A549 treated with GW870086 at 1 μM for 4 hours (cell line): Measurements from ENCODE around the gene EPHA1. TPM values are rescaled to one million over a fixed set of nuclear protein-coding genes. Genes with fewer than 3 reads are reported as not detected.

Experiments used
- total RNA-seq: library from RNA; stranded (reverse); fragments of 200-300 nt; extraction: Qiagen RNA extraction; gene quantifications from 5 replicates; pipeline ENCODE4 v1.2.3, GENCODE V29; 2022; ENCODE audit warnings: low read depth

EPHA1 gene
- 0.15 to 0.29 TPM in 2 of 5 replicates, not detected in the others for total RNA-seq

DNA sequence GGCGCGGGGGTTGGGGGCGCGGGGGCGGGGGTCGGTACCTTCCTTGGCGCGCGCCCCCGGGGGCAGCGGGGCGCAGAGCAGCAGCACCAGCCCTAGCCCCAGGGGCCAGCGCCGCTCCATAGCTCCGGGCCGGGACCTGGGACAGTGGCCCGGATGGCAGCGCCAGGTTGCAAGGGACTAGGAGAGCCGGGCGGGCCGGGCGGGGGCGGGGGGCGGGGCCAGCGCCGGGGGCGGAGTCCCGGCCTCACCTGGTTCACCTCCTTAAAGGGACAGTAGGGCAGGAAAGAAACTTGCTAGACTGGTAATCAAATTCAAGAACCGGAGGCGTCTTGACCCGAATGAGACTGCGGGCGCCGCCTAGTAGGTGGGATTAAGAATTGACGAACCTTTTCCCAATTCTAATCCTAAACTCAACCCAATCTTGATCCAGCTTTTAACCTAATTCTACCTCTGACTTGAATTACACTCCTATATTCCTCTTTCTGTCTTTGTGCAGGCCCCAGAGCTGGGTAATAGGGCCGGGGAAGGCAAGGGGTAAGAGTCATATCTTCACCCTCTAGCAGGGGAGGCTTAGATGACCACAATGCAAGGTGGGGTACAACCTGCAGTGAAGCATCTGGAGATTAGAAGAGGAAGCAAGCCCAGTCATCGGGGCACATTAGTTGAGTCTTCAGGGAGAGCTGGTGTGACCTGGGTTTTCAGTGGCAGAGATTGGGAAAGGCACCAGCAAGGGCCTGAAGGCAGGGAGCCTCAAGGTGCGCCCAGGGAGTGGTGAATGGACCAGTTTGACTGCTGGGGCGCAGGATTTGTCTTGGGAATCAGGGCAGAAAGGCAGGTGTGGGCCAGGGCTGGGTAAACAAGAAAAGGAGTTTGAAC lies at the start of gene EPHA1:
Gene EPHA1 (minus strand): TSS at position 171 of the 876 bp plus-strand sequence. CDS start 51 bp downstream, at position 120.

DNA sequence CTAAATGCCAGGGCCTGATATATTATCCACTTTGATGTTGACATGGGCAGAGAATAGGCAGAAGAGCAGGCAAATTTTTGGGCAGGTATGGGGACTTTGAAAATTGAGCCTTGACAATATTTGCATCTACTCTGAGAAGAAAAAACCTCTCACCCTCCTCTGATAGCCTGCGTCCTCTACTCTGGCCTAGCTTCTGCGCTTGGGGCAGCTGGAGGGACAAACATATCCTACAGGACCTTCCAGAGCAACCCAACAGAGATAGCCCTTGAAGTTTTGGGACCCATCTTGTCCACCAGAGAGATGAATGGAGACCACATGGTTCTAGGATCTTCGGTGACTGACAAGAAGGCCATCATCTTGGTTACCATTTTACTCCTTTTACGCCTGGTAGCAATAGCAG lies 34.5 kb upstream of the EPHA1 start, which contains the start of gene TAS2R60:
Gene TAS2R60 (plus strand): TSS at position 301 of the 400 bp plus-strand sequence. CDS start 0 bp downstream, at position 301.

DNA sequence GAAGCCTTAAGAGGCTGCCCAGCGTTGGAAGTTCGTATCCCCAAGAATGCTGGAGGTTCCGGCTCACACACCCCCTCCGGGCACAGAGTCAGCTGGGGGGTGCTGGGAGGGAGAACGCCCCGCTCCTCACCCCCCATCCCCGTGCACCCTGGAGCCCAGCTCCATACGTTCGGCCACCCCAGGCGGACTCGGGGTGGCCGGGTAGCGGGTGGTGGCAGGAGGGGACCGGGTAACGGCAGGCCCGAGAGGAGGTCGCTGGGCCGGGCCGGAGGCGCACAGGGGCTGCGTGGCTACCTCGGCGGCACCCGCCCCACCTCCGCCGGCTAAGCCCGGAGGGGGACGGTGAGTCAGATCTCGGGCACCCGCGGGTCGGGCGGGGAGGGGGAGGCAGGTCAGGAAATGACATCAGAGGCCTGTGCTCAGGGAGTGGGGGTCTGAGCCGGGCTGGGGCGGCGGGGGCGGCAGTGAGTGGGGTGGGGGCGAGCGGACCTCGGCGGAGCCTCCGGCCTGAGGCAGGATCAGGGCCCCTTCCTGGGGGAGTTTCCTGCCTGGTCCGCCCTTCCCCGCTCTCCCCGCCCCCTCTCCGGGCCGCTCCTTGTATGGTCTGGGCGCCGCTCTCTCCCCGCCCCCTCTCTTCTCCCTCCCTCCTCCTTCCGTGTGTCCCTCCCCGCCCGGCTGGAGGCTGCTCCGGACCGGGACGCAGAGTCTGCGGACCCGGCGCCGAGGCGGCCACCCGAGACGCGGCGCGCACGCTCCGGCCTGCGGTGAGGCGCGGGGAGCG lies 27.8 kb downstream of the EPHA1 start, which contains the start of gene ZYX:
Gene ZYX (plus strand): TSS at position 700 of the 781 bp plus-strand sequence. CDS start 227 bp downstream, outside the sequence.

DNA sequence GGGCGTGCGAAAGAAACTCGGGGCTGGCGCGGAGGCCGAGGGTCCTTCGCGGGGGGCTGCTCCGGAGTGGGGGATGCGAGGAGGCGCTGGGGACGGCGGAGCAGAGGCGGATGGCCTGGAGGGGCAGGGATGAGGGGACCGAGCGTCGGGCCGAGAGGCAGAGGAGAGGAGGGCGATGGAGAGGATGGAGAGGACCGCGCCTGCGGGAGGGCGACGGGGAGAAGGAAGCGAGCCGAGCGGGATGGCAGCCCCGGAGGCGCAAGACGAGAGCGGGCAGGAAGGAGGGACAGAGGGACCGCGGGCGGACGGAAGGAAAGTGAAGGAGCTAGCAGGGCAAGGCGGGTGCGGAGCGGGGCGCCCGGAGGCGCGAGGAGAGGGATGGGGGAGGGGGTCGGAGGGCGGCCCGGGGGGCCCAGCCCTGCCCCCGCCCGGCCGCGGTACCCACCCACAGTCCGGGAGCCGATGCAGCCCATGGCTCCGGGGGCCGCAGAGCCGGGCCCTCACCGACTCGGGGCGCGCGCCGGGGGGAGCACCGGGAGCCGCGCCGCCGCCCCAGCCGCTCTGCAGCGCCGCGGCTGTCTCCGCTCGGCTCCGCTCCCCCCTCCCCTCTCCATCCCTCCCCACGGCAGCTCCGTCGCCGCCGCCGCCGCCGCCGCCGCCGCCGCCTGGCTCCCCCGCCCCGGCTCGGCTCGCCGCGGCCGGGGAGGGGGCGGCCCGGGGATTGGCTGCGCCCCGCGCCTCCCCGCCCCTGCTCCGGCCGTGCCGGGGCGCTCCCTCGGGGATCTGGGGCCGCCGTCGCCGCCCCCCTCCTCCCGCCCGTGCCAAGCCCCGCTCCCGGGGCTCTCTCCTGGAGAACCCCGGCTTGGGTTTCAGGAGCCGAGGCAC lies 46.3 kb downstream of the EPHA1 start, which contains the start of gene FAM131B:
Gene FAM131B (minus strand): TSS at position 583 of the 885 bp plus-strand sequence. CDS start 110 bp downstream, at position 473.

Other genes starting within 250 kb of the EPHA1 start
- not detected in 5 replicates for gene TAS2R39, start 225.4 kb downstream of the EPHA1 start, total RNA-seq
- not detected in 5 replicates for gene TAS2R40, start 186.8 kb downstream of the EPHA1 start, total RNA-seq
- gene GSTK1, start 145.4 kb downstream of the EPHA1 start, total RNA-seq = 109 to 119 TPM (median 117 TPM) in 5 replicates
- gene TMEM139, start 123.9 kb downstream of the EPHA1 start, total RNA-seq = 0.69 to 1.9 TPM (median 1.2 TPM) in 5 replicates
- 18.3 to 23.0 TPM (median 19.6 TPM) in 5 replicates for gene CASP2, start 120.5 kb downstream of the EPHA1 start, total RNA-seq
- 0.03 to 0.08 TPM (median 0.03 TPM) in 3 of 5 replicates, not detected in the others for gene CLCN1, start 92.7 kb downstream of the EPHA1 start, total RNA-seq
- gene FAM131B, start 46.1 kb downstream of the EPHA1 start, total RNA-seq = 0.27 to 0.65 TPM (median 0.40 TPM) in 5 replicates
- 151 to 199 TPM (median 194 TPM) in 5 replicates for gene ZYX, start 27.5 kb downstream of the EPHA1 start, total RNA-seq
- not detected in 5 replicates for gene TAS2R60, start 34.6 kb upstream of the EPHA1 start, total RNA-seq
- not detected in 5 replicates for gene TAS2R41, start 69.0 kb upstream of the EPHA1 start, total RNA-seq
- not detected in 5 replicates for gene CTAGE15, start 162.9 kb upstream of the EPHA1 start, total RNA-seq
- gene TCAF2, start 212.1 kb upstream of the EPHA1 start, total RNA-seq = 0.61 to 1.1 TPM (median 0.81 TPM) in 5 replicates